ENCODE measurements around the gene TBC1D16. TPM values are rescaled to one million over a fixed set of nuclear protein-coding genes. Genes with fewer than 3 reads are reported as not detected.

The TBC1D16 gene
- polyA plus RNA-seq, 1 experiment, result 9.0 TPM

GRCh38 chr17:79944821-79945391 is 90.8 kb downstream of the TBC1D16 start:
- H3K36me3 ChIP-seq (ENCODE audit: control insufficient read depth, insufficient read depth, low read length), result peaks cover 19% of the 10 kb centered on the region
- H3K4me3 ChIP-seq (ENCODE audit: low read depth, low read length), result no peak overlapping the region
- TF ChIP-seq, protein P1, sequence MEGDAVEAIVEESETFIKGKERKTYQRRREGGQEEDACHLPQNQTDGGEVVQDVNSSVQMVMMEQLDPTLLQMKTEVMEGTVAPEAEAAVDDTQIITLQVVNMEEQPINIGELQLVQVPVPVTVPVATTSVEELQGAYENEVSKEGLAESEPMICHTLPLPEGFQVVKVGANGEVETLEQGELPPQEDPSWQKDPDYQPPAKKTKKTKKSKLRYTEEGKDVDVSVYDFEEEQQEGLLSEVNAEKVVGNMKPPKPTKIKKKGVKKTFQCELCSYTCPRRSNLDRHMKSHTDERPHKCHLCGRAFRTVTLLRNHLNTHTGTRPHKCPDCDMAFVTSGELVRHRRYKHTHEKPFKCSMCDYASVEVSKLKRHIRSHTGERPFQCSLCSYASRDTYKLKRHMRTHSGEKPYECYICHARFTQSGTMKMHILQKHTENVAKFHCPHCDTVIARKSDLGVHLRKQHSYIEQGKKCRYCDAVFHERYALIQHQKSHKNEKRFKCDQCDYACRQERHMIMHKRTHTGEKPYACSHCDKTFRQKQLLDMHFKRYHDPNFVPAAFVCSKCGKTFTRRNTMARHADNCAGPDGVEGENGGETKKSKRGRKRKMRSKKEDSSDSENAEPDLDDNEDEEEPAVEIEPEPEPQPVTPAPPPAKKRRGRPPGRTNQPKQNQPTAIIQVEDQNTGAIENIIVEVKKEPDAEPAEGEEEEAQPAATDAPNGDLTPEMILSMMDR (IDR thresholded peaks at IDR 0.05; ENCODE audit: insufficient read depth, low read depth, low read length), result no peak
- CTCF ChIA-PET, result interaction anchor here (0.7 kb wide), 1 partner anchor 161 kb away, joined by 3 read pairs; no protein-coding TSS in a partner anchor
- POLR2A ChIA-PET, result no interaction called here
- H3K27me3 ChIP-seq (ENCODE audit: control insufficient read depth, insufficient read depth, low read length), result no peaks in the 10 kb centered on the region
- no peak for DNase-seq (ENCODE audit: low read depth)

- peaks cover 19% of the 10 kb centered on the region for H3K36me3 ChIP-seq (ENCODE audit: control insufficient read depth, insufficient read depth, low read length)
- H3K27me3 ChIP-seq (ENCODE audit: control insufficient read depth, insufficient read depth, low read length), result no peaks in the 10 kb centered on the region
- DNase-seq (ENCODE audit: low read depth), result no peak
- ChIA-PET CTCF (interaction anchor here (0.7 kb wide), 1 partner anchor 161 kb away, joined by 3 read pairs; no protein-coding TSS in a partner anchor), POLR2A (no interaction called here)
- no peak overlapping the region for H3K4me3 ChIP-seq (ENCODE audit: low read depth, low read length)
- TF ChIP-seq, protein P1 (IDR thresholded peaks at IDR 0.05; ENCODE audit: insufficient read depth, low read depth, low read length), result no peak
Observed at GRCh38 chr17:79944251-79944812, 91.3 kb downstream of the TBC1D16 start.

GRCh38 chr17:79943347-79944241 is 92.1 kb downstream of the TBC1D16 start:
- no peak overlapping the region for H3K4me3 ChIP-seq (ENCODE audit: low read depth, low read length)
- no peaks in the 10 kb centered on the region for H3K27me3 ChIP-seq (ENCODE audit: control insufficient read depth, insufficient read depth, low read length)
- peaks cover 17% of the 10 kb centered on the region for H3K36me3 ChIP-seq (ENCODE audit: control insufficient read depth, insufficient read depth, low read length)
- ChIA-PET CTCF (no interaction called here), POLR2A (no interaction called here)
- TF ChIP-seq, protein P1 (IDR thresholded peaks at IDR 0.05; ENCODE audit: insufficient read depth, low read depth, low read length), result no peak
- DNase-seq (ENCODE audit: low read depth), result no peak

GRCh38 chr17:79942591-79943346 is 92.9 kb downstream of the TBC1D16 start:
- CTCF ChIA-PET, result interaction anchor here (0.5 kb wide), 1 partner anchor 201 kb away, joined by 3 read pairs; no protein-coding TSS in a partner anchor
- no peak for DNase-seq (ENCODE audit: low read depth)
- Histone ChIP-seq H3K4me3 (ENCODE audit: low read depth, low read length) (no peak overlapping the region), H3K36me3 (ENCODE audit: control insufficient read depth, insufficient read depth, low read length) (peaks cover 15% of the 10 kb centered on the region), H3K27me3 (ENCODE audit: control insufficient read depth, insufficient read depth, low read length) (no peaks in the 10 kb centered on the region)
- POLR2A ChIA-PET, result no interaction called here
- TF ChIP-seq, protein P1 (IDR thresholded peaks at IDR 0.05; ENCODE audit: insufficient read depth, low read depth, low read length), result no peak
